Activated T-cell treated with anti-CD3 and anti-CD28 coated beads for 24 hours (primary cell): ENCODE data around the gene CAMTA1.

Experiments
- DNase-seq: peaks from one replicate; pipeline ENCODE4 v3.0.0-alpha.2; 2020; ENCODE audit warnings: low read depth

Gene CAMTA1

DNA sequence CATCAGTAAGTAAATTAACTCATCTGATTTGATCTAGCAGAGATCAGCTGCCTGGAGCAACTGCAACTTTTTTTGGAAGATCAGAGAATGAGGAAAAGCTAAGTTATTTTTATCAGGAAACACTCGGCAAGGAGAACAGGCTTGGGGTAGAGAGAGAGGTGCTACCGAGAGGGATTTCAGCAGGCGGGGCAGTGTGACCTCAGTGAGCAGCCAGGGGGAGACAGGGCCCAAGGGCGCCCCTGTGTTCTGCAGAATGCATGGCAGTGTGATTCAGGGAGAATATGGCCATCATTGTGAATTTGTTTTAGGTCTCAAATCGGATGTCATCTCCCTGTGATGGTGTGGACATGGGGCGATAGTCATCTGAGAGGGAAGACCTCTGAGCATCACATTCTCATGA lies 501.8 kb downstream of the CAMTA1 start:
- no peak for DNase-seq

DNA sequence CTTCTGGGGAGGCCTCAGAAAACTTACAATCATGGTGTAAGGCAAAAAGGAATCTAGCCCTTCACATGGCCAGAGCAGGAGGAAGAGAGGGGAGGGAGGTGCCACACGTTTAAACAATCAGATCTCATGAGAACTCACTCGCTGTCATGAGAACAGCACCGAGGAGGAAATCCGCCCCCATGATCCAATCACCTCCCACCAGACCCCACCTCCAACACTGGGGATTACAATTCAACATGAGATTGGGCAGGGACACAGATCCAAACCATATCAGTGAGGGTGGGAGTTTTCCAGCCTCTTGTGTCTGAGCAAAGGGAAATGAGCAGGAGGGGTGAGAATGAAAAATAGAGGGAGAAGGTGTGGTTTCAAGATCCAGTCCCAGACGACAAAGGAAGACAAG lies 503.7 kb downstream of the CAMTA1 start:
- no peak for DNase-seq

DNA sequence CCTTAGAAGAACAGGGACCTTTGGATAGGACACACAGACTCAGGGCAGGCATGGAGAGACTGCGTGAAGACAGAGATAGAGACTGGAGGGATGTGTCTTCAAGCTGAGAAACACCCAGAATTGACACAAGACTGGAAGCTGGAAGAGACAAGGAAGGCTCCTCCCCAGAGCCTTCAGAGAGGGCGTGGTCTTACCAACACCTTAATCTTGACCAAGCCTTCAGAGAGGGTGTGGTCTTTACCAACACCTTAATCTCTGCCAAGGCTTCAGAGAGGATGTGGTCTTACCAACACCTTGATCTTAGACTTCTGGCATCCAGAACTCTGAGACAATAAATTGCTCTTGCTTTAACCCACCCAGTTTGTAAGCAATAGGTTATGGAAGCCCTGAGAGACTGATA lies 504.4 kb downstream of the CAMTA1 start:
- DNase-seq, result no peak

DNA sequence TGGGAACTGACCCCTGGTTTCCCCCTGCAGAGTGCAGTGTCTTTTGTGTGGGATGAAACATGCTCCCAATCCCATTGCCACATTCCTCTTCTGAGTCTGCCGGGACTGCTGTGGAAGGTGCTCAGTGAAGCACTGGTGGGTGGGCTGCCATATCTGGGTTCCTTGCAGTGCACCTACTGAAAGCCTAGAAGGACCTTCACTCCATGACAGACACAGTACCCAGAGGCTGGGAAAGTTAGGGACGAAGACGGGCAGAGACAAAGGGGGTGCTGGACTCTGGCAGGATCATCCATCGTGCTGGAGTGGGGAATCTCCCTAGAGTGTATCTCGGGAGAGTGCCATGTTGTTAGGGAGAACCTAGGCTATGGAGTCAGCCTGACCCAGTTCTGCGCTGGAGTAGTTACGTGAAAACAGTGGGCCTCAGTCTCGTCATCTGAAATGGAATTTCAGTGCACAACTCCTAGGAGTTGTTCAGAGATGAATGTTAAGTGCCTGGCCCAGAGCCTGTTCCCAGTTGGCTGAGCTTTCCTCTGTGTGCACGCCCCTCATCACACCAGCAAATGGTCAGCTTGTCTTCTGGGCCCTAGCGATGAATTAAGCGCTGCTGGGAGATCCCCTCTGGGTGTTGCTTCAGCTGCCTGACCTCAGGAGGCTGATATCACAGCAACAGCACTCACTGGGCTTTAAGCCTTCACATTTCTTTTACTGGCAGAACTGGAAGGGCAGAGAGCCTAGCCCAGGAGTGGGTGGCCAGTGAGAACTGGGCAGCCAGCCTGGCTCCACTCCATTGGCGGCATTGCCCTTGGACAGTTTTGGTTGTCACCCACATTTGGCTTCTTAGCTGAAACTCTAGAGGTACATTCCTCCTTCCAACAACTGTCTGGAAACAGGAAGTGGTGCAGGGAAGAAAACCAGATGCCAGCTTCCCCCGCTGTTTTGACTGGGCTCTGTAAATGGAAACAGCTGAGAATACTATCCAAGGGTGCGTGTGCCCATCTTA lies 506.0 kb downstream of the CAMTA1 start:
- DNase-seq, result no peak

DNA sequence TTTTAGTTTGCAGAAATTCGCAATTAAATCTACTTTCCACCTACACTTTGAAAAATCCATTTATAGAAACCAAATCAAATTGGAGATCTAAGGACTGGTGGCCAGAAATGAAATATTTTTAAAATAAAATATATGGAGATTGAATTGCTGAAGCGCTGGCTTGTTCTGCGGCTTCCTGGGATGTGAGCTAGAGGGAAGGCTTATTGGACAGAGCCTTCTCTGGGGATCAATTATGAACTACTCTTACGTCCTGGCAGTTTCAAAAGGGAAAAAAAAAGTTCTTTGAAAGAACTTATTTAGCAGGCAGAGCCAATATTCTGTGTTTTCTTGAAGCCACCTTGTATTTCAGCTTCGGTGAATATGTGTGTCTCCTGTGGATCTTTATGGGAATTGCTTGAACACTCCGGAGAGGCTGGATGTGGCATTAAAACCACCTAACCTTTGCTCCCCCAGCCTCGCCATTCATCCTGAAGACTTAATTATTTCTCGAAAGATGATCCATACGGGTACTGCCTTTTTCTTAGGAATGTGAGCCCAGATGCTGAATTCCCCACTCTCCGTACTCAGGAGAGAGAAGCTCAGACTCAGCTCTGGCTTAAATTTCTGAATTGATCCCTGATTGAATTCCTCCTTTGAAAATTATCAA lies 506.9 kb downstream of the CAMTA1 start:
- no peak for DNase-seq

DNA sequence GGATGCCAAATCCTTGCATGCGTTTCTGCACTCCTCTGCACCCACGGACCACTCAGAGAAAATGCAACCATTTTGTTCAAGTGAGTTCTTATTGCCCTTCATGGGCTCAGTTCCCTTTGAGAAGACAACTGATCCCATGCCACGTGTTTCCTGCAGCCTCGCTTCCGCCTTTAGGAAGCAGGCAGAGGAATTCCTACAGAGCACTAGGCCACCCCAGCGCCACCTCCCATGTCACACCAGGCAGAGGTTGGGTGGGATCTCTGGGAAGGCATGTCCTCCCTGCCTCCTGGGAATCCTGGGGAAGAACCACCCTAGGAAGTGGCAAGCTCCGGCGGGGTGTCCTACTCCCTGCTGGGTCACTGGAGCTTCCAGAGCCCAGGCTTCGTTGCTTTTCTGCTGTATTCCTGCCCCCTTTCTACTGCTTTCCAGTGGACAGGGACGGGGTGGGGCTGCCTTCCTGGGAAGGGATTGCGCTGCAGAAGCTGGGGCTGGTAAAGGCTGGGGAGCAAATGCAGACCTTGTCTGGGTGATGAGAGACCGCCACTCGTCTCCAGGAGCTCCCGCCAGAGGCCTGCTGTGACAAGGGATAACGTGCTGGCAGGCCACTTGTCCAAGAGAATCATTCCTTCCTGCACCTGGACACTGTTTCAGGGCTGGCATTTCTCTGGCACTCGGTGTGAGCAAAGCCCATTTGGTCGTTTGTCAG lies 507.6 kb downstream of the CAMTA1 start:
- DNase-seq, result no peak

DNA sequence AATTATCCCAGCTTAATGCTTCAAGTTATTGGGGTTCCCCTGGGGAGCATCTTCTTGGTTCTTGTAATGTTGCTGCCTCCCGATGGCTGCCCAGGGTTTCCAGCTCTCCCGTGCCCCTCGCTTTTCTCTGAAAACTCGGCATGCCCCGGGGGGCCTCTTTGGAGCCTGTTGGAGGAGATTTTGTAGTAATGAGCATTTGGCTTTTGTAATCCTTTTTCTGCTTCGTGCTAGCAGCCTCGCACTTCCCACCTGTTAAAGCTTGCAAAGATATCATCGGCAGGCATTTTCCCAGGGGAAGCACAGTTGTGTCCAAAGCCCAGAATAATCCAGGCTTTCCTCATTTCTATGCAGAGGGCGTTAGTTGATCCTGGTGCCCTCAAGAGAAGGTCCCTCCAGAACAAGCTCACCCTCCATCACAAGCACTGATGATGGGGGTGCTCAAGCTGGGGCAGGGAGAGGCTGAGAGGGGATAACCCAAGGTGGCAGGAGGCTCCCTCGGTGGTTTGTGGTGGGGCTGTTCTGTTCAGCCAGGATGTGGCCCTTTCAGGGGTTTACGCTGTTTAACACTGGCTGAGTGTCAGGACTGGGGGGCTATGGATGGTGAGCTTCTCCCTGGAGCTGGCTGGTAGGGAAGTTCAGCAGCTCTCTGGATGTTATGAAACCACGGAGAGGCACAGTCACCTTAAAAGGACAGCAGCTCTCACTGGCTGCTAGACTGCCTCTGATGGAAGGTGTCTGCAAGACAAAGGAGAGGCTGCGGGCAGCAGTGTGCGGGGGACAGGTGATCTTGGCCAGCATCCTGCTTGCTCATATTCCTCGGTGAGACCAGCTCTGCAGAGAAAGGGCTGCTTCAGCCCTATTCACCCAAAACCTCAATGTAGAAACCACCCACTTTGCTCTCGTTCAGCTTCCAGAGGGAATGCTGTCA lies 508.7 kb downstream of the CAMTA1 start:
- no peak for DNase-seq

DNA sequence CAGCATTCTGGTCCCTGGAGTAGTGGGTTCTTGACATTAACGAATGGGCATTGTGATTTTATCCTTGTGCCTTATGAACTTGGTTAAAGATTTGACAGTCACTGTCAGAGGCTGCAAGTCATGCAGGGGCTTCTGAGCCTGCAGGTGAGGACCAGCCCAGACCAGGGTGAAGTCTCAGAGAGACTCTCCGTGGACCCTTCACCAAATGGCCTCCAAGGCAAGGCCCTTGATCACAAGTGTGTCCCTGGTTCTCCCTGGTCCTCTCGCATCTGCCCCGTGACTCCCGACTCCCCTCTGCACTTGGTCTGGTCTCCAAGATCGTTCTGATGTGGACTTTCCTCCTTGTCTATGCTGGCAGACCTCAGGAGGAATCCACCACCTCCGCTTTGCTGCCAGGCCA lies 509.4 kb downstream of the CAMTA1 start:
- DNase-seq, result no peak

DNA sequence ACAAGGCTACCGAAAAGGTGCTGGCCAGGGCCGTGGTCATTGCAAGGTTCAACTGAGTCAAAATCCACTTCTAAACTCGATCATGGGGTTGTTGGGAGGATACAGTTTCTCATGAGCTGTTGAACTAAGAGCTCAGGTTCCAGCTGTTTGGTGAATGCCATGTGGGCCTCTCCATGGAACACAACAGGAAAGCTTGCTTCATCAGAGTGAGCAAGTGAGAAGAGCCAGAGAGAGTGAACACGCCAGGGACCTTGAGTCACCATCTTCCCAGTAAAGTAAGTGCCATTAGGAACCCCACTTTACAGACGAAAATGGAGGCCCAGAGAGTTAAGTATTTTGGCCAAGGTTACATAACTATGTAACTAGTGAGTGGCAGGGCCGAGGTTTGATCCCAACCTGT lies 510.7 kb downstream of the CAMTA1 start:
- no peak for DNase-seq

DNA sequence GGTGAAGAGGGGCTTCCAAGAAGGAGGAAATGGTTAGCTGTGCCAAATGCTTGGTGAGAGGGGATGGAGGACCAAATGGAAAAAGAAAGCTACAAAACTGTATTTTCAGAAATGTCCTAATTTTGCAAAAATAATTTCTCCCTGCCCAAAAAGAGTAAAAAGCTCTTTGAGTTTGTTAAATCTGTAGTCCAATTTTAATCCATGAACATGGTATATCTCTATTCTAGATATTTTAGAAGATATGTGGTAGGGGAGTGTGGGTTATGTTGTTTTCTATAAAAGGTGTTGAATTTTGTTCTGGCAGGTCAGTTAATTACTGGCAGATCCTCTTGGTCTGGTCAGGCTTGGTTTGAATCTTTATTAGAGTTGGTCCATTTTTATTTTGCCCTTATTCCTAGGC lies 511.7 kb downstream of the CAMTA1 start:
- no peak for DNase-seq

DNA sequence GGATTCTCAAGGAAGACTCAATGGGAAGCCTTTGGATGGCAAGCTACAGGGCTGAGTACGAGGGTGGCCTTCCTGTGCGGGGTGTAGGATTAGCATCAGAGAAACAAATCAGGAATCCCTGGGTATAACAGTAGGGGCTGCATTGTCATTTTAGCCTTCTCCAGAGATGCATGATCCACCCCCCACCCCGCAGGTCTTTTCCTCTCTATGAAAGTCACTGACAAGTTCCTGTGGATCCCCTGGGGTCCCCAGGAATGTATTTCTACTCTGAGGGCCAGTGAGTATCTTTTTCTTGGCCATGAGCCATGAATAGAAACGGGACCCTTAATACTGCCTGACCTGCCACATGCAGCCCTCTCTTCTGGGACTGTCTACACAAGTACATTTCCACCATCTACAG lies 512.9 kb downstream of the CAMTA1 start:
- DNase-seq, result no peak

DNA sequence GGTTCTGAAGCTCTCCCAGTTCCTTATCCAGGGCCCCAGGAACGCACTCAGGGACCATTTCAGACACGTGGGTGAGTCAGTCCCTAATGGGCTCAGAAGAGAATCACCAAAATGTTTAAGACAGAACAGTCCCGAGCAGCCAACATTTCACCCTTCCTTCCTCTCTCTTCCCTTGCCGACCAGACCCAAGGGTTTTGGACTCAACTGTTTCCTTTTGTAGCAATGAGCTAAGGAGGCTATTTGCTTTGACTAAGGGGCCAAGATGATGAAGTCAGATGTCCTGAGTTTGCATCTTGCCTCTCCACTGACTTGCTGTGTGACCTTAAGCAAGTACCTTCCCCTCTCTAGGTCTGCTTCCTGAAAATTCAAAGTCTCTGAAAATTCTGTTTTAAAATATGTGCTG lies 513.5 kb downstream of the CAMTA1 start:
- no peak for DNase-seq

DNA sequence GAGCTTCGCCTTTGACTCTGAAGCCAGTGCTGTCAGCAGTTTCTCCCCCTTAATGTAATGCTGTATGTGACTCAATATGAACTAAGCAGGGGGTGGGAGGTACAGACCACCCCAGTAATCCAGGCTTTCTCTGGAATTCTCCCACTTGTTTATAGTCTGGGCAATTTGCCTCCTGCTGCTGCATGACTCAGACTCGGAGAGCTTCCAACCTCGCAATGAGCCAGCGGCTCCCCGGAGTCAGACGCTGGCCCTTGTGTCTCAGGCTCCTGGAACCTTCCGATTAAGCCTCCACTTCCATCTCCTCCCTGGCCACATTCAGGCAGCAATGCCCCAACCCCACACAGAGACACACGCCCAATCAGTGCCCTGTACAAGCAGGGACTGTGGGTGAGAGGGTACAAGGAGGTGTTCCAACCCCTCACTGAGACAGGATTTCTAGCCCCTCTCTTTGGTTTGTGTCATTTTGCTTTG lies 514.1 kb downstream of the CAMTA1 start:
- DNase-seq, result no peak

DNA sequence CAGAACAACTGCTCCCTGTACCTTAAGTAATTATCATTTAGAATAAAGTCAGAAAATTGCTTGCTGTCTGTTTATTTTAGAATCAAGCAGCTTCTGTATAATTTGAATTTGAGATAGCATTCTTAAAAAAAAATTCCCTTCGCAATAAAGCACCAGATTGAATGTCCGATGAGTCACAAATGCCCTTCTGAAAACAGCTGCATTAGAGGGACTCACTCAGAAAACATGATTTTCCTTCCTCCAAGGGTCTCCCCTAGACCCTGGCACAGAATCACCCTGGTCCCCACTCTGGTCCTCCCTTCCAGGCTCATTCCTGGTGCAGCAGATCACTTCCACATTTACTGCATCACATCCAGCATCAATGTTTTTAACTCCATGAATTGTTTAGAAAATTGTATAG lies 514.7 kb downstream of the CAMTA1 start:
- DNase-seq, result no peak

DNA sequence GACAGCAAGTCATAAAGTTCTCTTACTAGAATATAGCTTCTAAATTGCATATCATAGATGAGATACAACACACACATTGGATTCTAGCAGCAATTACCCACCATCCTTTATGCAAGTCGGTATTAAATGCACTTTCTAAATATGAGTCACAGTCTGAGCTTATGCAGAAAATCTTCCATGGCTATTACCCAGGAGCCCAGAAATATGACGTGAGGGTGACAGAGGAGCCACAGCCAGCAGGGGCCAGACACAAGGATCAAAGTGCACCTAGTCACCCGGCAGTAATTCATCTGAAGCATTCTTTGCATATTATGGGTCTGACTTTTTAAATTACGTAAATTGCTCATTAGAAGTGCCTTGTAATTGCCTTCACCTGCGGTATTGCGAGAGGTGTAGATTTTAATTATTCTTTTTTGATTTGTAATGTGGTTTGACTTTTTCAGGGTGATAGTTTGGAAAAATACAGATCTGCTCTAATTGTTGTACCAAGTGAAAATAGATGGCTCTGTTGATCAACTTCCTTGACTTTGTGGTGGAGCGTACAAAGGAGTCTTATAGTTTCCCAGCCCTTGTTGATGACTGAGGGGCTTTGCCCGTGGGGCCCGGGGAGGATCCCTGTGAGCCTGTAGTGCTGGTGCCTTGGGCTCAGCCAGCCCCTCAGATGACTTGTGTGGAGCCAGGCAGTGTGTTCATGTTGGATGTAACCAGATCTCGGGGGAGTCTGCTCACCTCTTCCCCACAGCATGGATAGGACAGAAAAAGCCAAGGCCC lies 515.8 kb downstream of the CAMTA1 start:
- no peak for DNase-seq

DNA sequence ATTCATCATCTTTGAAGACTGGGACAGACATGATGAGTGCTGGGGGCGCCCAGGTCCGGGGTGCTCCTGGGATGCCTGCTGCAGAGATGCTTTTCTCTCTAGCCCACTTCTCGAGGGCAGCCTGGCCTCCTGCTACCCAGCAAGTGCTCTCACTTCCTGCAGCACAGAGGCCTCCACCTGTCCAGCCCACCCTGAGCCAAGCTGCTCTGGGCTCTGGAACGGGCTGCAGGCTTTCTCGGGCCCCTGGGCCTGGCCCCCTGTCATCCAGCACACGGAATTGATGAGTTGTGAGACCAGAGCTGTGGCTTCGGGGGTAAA lies 516.4 kb downstream of the CAMTA1 start:
- DNase-seq, result no peak

DNA sequence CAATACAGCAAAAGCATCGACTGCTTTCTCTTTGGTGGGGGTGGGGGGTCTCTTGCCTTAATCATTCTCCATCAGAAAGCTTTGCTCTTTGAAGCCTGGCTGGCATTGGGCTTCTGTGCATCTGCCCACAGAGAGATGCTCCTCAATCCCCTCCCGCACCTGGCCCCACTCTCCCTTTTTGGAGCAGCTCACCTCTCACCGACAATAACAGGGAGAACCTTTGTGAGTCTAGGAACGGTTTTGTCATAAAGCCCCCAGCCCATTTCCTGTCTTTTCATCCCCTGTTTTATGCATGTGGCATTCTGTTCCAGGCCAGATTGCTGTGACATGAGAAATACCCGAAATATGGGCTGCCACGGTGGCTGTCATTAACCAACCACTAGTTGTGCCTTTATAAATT lies 516.9 kb downstream of the CAMTA1 start:
- no peak for DNase-seq

DNA sequence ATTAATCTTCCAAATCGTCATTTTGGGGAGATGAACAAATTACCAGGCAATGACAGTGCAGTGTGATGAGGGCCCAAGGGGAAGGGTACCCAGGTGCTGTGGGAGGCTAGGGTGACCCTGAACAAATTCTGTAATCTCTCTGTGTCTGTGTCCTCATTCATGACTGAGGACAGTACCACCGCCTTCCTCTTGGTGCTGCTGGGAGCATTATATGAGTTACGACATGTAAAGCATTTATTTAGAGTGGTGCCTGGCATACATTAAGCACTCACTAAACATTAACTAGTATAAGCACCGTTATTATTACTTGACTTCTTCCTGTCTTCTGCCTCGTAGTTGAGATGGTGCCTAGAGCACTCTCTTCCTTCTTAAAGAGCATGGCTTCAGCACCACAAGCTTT lies 517.6 kb downstream of the CAMTA1 start:
- DNase-seq, result no peak

DNA sequence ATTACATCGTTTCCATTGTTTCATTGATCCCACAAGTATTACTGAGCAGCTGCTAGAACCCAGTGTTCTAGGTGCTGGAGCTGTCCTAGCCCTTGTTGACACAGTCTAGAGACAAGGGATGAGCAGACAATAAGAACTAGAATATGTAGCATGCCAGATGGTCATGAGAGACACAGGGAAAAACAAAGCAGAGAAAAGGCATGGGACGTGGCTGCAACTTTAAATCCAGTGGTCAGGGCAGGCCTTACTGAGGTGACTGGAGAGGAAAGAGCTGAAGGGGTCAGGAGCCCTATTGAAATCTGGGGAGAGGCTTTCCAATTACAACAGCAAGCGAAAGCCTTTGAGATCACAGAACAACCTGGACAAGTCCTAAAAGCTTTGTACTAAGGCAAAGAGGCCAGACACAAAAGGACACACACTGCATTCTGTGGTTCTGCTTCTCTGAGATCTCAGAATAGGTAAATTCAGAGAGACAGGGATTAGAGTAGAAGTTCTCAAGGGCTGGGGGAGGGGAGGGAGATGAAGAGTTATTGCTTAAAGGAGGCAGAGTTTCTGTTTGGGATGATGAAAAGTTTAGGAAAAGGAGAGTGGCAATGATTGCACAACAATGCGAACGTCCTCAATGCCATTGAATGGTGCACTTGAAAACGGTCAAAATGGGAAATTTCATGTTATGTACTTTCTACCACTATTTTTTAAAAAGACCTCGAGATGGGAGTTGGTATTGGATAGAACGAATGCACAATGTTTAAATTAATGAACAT lies 518.5 kb downstream of the CAMTA1 start:
- no peak for DNase-seq

DNA sequence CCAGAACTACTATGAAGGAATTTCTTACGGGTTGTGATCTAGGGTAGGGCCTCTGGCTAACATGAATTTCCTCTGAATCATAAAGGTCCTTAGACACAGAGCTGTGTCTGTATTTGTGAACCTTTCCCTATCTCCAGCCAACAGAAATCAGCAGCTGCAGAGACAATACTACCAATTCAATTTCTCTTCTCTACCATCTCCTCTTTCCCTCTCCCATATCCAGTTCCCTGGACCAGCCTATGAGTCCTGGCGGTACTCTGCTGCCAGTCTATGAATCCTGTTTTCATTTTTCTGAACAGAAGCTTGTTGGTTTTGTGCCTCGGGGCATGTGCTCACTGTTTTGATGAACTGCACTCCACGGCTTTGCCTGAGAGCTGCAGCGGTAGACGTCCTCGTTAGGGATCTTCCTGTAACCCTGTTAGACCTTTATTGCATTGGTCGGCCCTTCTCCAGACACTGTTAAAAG lies 527.9 kb downstream of the CAMTA1 start:
- no peak for DNase-seq
